GM21723 (cell line): ENCODE measurements around the gene CCT8.

Source experiments
- ATAC-seq: cut with Tn5 transposase; IDR thresholded peaks from one replicate; pipeline ENCODE4 v1.9.1; 2021; ENCODE audit warnings: mild to moderate bottlenecking, moderate library complexity; ENCODE audit not compliant: unreplicated experiment

The CCT8 gene, protein sequence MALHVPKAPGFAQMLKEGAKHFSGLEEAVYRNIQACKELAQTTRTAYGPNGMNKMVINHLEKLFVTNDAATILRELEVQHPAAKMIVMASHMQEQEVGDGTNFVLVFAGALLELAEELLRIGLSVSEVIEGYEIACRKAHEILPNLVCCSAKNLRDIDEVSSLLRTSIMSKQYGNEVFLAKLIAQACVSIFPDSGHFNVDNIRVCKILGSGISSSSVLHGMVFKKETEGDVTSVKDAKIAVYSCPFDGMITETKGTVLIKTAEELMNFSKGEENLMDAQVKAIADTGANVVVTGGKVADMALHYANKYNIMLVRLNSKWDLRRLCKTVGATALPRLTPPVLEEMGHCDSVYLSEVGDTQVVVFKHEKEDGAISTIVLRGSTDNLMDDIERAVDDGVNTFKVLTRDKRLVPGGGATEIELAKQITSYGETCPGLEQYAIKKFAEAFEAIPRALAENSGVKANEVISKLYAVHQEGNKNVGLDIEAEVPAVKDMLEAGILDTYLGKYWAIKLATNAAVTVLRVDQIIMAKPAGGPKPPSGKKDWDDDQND

DNA sequence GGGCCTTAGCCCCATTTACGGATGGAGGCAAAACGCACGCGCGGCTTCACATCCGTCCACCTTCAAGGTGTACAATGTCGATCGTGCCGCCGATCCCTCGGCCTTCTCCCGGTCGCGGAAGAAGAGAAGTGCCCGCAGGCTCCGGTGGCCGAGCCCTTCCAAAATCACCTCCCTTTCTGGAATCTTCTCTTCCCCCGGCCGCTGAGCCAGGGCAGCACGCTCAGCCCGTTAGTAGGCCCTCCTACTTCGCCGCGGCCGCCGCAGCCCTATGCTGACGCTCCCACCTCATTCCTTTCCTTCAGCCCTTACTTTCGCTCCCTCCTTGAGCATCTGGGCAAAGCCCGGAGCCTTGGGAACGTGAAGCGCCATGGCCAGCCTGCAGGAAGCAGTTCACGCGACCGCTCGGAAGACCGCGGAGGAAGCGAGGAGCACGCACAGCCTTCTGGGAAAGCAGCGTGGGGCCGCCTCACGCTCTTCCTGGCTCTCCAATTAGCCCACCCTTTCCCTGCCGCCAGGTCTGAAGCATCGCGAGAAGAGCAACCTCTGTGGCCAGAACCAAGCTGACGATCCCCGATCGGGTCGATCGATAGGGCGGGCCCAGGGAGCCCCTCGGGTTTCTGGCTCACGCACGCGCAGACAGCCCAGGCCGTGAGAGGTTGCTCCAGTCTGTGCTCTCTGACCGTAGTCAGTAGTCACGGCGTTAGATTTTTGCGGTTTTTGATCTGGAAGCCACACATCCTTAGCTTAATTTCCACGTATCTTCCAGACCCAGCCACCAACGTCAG is at the start of gene CCT8:
Gene CCT8, minus strand, starts transcription at position 427 of the 785 bp plus-strand sequence. Its CDS starts 58 bp downstream, at position 369.
- ATAC-seq: peak; percentile 95

DNA sequence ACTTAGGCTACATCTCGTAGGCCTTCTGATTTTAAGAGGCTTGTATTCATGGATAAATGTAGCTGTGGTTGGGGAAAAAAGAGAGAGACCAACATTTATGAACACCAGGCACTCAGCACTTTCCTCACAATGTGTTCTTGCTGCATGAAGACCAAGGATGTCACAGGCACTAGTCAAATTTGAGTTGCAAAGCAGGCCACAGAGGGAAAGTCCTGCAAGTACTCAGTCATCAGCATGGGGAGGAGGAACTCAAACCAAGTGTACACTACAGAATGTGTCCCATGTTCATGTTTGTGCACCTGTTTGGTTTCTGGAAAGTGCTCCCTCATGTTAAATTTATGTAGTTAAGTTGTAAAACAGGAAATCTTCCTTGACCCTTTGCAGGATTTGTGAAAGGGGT is 48.3 kb upstream of the CCT8 start:
- ATAC-seq: peak; percentile 56

DNA sequence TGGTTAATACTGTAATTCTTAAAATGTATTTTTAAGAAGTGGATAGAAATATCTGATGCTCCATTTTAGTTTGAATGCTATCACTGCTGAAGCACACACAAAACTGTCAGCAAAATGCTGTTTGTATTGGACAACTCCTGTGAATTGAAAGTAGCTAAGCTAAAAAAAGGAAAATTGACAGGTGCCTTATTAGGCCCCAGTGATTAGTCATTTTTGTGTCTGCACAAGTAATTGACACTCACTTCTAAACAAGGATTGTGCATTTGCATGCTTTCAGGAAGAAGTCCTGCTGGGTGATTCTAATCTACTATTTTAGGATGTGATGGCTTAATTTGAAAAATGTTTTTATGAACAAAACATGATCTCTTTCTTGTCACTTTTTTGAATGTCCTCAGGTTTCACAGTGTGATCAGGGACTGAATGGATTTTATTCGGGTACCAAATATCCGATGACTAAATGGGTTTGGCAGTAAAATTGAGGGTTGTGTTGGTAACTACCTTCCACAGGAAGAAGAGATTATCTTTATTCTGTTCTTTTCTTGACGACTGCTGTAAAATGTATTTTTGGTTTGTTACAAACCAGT is 44.0 kb upstream of the CCT8 start:
- peak; percentile 66 for ATAC-seq

DNA sequence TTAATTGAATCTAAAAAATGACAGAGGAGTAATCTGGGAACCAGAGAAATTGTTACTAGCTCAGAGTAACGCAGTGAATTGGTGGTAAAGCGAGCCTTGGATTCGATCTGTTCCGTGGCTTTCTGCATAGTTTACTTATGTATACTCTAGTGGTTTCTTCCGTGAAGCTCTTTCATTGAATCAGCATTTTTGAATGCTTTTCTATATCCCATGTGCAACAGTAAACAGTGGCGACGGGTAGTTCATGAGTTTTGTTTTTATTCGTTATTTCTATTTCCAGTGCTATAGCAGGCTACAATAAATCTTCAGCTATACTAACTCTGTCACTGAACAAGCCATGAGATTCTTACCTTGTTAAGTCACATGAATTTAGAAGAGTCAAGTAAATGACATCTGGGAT is 42.5 kb upstream of the CCT8 start:
- no peak for ATAC-seq

DNA sequence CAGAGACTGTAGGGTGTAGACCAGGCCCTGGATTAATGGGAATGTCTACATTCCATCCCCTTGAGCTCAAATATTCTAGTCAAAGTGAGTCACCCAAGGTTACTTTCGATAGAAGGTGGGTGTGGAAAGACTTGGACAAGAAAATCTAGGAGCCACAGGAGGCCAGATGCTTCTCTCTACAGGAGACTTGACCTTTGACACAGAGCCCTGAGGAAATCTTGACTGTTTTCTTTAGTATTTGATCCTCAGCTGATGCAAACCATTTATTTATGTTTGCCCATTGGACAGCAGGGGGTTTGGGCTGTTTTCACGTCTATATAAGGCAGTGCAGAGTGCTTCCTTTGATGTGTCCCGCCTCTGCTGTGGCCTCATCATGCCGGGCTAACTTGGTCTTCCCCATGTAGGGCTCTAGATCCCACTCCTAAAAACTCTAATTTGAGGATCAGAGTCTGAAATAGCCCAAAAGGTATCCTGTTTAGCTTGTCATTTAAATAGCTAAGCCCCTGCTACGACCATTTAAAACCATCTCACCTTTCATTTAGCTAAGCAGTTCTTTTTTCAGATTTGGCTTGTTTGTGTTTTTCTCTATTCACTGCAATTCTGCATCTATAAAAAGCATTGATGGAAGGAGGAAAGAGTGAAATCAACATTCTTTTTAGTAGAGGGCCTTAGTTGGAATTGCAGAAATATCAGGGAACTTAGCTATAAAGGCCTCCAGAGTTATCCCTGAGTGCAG is 41.5 kb upstream of the CCT8 start:
- ATAC-seq: no peak

DNA sequence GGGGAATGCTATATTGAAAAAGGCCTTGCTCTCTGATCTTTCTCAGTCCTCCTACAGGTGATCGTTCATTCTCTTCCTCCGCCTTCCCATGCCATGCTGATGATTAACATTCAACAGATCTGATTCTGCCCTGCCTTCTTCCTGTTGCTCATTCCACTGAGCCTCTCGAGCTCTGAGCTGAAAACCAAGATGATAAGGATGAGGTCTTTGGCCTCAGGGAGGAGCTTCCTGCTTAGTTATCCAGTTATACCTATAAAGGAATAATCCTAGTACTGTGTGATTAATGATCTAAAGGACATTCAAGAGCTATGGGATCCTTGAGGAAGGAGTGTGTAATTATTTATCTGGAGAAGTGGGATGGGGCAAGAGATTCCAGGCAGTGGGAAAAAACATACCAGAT is 31.8 kb upstream of the CCT8 start:
- ATAC-seq: no peak

DNA sequence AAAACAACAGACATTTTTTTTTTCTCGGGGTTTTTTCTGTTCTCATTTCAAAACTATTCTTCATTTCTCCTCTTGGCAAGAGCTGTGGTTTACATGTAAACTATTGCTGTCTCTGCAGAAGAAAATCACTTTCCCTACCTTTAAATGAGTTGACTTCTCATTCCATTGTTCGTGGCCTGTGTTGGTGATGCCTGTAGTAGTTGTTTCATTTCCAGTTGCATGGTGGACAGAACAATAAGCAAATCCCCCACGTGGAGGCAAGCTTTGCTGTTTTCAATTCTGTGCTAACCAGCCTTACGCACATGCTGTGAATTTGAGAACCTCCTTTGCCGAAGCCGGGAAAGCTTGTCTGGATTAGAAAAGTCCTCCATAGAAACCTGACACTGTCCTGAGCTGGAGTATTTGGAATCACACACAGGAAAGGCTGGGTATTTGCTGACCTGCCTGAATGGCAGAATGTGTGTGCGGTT is 30.8 kb upstream of the CCT8 start:
- ATAC-seq: peak; percentile 67

DNA sequence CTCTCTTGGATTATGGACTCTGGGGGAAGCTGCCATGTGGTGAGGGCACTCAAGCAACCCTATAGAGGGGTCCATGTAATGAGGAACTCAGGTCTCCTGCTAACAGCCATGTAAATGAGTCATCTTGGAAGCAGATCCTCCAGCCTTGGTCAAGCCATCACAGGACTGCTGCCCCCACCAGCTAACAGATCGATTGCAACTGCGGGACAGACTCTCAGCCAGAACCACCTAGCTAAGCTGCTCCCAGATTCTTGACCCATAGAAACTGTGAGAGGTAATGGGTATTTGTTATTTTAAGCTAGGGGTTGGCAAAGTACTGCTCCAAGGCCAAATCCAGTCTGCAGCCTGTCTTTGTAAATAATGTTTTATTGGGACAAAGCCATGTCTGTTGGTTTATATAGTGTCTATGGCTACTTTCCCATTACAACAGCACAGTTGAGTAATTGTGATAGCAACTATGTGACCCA is 29.4 kb upstream of the CCT8 start:
- no peak for ATAC-seq

DNA sequence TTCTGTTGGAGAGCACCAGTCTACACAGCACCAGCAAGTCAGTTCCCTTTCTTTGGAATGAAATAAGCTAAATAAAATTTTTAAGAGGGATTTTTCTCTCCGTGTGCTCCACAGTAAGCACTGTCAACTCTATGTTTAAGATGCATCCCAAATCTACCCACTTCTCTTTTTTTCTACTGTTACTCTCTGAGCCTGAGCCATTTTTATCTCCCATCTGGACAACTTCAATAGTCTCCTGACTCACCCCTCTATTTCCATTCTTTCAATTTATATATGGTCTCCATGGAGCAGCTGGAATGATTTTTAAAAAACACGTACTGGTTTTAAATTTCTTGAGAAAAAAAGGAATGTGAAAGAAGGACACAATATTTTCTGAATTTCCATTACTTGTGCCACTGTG is 24.7 kb upstream of the CCT8 start:
- no peak for ATAC-seq

DNA sequence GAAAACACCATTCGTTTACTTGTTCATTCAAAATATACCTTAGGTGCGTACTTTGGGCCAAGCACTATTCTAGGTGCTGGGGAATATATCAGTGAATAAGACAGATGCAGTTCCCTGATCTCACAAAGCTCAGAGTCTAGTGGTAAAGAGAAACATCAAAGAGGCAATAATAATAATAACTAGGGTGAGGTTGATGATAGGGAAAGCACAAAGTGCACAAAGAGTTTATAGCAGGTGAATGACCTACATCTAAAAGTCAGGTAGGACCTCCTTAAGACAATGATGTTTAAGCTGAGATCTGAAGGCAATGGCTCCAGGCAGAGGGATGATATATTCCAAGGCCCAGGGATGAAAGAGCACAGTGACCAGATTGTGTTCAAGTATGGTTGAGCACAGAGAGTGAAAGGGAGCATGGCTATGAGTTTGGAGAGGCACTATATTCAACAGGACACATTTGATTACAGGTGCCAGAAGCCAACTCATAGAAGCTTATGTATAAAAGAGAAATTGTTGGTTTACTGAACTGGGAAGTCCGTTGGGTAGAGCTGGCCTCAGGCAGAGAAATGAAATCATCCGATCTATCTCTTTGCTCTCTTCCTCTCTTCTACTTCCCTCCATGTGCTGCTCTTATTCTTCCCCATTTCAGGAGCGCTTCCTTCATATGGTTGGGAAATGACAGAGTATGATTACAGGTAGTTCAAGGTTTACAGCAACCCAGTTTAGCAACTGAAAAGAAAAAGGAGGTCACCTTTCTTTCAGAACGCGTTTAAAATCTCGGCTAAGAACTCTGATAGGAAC is 23.0 kb upstream of the CCT8 start:
- no peak for ATAC-seq

DNA sequence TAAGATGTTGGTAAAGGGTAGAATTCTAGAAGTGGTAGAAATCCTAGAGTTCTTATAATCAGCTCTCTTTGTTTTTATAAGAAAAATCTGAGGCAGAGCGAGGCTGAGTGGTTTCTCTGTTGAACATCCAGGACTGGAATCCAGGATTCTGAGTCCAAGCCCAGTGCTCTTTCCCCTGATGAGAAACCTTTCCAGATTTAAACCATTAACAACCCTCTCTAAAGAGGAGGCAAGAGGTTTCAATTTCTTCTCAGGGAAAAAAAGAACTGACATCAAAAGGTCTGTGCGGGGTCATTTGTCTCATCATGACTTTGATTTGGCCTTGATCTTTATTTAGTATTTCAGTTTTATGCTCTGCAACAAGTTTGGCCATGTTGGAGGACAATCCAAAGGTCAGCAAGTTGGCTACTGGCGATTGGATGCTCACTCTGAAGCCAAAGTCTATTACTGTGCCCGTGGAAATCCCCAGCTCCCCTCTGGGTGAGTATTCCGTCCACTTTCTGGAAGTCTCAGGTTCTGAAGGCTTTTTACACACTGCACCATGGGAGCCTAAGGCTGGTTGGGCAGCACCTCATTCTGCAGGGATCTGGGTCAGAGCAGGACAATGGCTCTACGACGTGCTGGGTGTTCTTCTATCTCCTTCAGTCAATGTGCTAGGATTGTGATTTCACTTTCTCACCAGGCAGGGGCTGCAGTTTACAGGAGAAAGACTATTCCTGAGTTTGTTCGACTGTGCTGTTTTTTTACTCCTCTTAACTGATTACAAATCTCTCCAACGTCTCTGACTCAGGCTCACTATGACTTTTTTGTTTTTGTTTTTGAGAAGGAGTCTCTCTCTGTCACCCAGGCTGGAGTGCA is 18.9 kb upstream of the CCT8 start:
- ATAC-seq: no peak

DNA sequence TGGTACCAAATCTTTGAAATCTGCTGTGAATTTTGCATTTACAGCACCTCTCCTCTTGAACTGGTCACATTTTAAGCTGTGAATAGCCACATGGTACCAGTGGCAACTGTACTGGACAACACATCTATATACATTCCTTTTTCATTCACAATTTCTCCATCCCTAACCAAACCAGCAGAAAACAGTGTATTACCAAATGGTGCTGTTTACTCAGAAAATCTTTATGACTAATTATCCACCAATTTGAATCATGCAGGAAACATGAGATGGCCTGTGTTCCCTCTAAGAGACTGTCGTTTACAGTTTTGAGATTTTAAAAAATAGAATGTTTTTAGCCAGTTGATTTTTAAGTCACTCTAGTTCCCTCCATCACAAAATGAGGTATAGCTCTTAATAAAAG is 17.6 kb upstream of the CCT8 start:
- no peak for ATAC-seq

DNA sequence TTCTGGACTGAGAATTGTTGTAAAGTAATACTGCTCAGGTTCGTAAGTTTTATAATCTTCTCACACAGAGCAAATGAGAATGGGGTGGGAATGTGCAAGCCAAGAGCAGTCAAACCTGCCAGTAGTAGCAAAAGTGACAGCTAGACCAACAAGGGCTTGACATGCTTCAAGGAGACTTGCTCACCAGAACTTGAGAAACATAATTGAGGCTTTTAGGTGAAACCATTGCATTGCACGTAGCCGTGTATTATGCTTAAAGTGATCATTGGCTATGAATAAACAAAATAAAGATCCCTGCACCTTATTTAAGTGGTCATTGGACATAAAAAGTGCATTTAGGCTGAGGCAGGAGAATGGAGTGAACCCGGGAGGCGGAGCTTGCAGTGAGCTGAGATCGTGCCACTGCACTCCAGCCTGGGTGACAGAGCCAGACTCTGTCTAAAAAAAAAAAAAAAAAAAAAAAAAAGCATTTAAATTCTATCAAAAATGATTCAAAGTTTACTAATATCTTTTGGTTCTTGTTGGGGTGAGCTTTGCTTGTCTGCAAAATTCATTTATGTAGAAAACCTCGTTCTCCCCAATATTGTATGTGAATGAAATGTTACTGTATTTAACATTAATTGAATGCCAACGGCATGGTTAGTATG is 11.8 kb upstream of the CCT8 start:
- no peak for ATAC-seq

DNA sequence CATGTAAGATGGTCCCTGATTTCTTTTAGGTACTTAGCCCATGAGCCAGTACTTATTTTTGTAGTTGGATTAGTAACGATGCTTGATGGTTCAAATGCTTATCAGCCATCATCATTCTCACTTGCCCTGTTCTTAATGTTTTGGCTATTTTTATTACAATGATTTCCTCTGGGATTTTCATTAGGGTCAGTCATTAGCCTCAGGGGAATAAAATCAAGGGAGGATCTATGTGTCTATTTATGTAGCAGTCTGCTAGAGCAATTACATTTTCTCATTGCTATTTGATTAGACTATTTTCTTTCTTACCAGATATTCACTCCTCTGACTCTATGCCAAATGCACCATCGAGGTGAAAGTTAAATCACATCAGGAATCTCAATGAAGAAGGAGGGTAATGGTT is 10.9 kb upstream of the CCT8 start:
- no peak for ATAC-seq

DNA sequence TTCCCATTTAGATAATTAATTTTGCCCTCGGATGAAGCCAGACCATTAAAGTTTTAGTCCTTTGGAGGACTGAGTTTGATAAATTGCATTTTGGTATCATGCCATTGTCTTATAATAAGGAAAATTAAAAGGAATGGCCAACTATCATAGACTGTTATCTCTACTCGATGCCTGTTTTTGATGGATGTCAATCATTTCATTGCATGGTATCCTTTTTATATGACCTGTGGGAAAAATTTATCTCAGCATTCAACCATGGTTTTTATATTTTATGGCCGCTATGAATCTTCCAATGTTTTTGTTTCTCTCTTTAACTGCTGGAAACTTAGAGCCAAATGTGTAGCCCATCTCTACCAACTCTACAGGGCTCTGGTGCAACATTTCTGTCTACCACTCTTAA is 9.9 kb upstream of the CCT8 start:
- no peak for ATAC-seq

DNA sequence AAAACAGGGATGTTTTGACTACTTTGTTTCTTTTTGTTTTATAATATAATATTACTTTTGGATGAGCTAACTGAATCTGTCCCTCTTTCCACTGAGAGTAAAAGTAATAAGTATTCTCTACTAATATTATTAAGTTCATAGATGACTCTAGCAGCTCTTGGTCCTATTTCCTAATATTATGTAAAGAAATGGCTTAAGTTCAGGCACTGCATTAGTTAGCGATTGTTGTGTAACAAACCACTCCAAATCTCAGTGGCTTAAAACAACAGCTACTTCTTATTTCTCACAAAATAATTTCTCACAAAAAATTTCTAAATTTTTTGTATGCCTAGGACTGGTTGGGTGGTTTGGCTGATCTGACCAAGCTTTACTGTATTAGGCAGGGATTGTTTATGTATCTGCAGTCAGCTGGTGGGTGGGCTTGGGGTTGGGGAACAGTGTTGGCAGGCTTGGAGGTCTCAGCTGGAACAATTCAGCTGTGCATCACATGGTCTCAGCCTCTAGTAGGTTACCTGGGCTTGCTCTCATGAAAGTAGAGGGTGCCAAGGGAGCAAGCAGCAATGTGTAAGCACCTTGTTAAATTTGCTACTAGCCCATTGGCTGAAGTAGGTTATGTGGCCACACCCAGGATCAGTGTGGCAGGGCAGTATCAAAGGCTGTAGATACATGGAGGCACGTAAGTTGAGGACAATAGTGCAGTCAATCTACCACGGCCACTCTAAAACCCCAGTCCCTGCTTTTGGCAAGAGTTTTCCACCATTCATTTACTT is 8.8 kb upstream of the CCT8 start:
- no peak for ATAC-seq

DNA sequence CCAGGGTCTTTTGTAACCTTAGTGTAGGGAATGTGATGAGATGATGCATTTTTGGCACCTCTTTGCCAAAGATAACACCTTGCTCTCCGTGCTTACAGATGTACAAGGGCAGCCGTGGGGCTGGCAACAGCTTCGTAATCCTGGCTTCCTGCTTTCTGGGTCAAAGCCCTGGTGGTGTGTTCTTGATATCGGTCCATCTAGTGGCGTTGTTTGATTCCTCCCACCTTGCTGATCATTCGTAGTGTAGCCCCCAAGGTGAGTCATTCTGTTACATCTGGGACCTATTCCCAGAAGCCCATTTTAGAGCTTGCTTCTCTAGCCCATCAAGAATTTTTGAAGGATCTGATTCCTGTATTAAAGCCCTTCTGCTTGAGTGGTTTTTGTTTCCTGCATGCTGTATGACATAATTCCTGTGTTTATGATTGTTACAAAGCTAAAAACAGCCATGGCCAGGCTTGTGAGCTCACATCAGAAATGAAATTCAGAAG is 7.0 kb upstream of the CCT8 start:
- no peak for ATAC-seq
